Measurements from ENCODE around the gene RGS8. TPM values are rescaled to one million over a fixed set of nuclear protein-coding genes. Genes with fewer than 3 reads are reported as not detected.

Gene RGS8
- total RNA-seq, 1 experiment from 2014 or later = not detected

GRCh38 chr1:182641561-182641960, 42.8 kb downstream of the RGS8 start:
- DNase-seq (ENCODE audit: low spot score) = no peak

- no peak for DNase-seq (ENCODE audit: low spot score)
These were observed 45.1 kb downstream of the RGS8 start for GRCh38 chr1:182639330-182639729.

DNA sequence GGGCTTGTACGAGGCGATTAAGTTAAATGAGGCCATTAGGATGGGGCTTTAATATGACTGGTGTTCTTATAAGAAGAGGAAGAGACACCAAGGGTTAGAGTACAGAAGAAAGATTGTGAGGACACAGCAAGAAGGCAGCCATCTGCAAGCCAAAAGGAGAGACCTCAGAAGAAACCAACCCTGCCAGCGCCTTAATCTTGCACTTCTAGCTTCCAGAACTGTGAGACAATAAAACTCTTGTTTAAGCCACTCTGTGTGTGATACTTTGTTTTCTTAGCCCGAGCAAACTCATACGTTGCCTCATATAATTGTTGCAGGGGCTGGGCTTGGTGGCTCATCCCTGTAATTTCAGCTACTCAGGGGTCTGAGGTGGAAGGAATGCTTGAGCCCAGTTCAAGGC, 46.6 kb downstream of the RGS8 start:
- DNase-seq (ENCODE audit: low spot score) = no peak

DNA sequence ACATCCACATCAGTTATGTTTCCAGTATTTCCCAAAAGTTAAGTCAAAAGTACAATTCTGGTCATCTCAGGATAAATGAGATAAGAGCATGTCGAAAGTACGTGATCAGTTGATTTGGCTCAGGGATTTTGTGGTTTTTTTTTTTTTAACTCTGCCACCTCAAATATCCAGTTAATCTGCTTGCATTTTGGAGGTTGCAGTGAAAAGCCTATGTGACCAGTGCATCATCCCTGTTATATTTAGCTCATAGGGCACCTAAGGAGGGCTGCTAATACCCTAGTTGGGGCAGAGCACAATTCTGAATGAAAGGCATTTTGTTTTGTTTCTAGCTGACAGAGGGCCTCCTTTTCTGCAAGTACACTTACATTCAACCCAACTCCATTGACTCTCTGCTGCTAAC, 48.5 kb downstream of the RGS8 start:
- DNase-seq (ENCODE audit: low spot score) = no peak

Other genes starting within 250 kb of the RGS8 start
- not detected in 2 replicates for gene RGSL1, start 234.4 kb downstream of the RGS8 start, total RNA-seq (2014; rRNA removed; shearing (Covaris generic))
- 12.2 and 12.6 TPM in 2 replicates for gene RNASEL, start 95.3 kb downstream of the RGS8 start, total RNA-seq (2014; rRNA removed; shearing (Covaris generic))
- 0.04 TPM in 1 of 2 replicates, not detected in the other for gene RGS16, start 80.2 kb downstream of the RGS8 start, total RNA-seq (2014; rRNA removed; shearing (Covaris generic))
- gene NPL, start 105.2 kb upstream of the RGS8 start, total RNA-seq (2014; rRNA removed; shearing (Covaris generic)) = 2.5 and 4.0 TPM in 2 replicates
- gene DHX9, start 154.8 kb upstream of the RGS8 start, total RNA-seq (2014; rRNA removed; shearing (Covaris generic)) = 114 and 142 TPM in 2 replicates

Measured in H4 (cell line).